Suprapubic skin (tissue), 4 donors: ENCODE data around the gene TRAF3. TPM values are rescaled to one million over a fixed set of nuclear protein-coding genes. Genes with fewer than 3 reads are reported as not detected.

Experiments used
- DNase-seq, 2 donors: peaks; one replicate each; pipeline ENCODE4 v3.0.0-alpha.2; 2019; ENCODE audit warnings: low spot score in 2 of 2
- H3K27ac ChIP-seq: fragments of 200-600 bp; sonication (generic); one replicate; pipeline ENCODE4 v1.5.1; 2019
- H3K27me3 ChIP-seq: fragments of 200-600 bp; sonication (generic); one replicate; pipeline ENCODE4 v1.5.1; 2019
- H3K36me3 ChIP-seq: fragments of 200-600 bp; sonication (generic); one replicate; pipeline ENCODE4 v1.5.1; 2019
- H3K4me1 ChIP-seq: fragments of 200-600 bp; sonication (generic); one replicate; pipeline ENCODE4 v1.5.1; 2019
- H3K4me3 ChIP-seq: fragments of 200-600 bp; sonication (generic); one replicate; pipeline ENCODE4 v1.5.1; 2019; ENCODE audit warnings: mild to moderate bottlenecking
- H3K9me3 ChIP-seq: fragments of 200-600 bp; sonication (generic); one replicate; pipeline ENCODE4 v1.5.1; 2019
- EP300 ChIP-seq: sonication (generic); formaldehyde crosslinking; IDR thresholded peaks from one replicate; pipeline ENCODE4 v1.6.1; 2017; ENCODE audit warnings: antibody characterized with exemption
- POLR2A ChIP-seq, 2 donors: fragments of 450-650 bp; IDR thresholded peaks; one replicate each; pipeline ENCODE4 v1.6.1; 2017; ENCODE audit warnings: antibody characterized with exemption in 2 of 2, mild to moderate bottlenecking in 2 of 2, moderate library complexity in 2 of 2
- POLR2AphosphoS5 ChIP-seq, 3 donors: sonication (generic); formaldehyde crosslinking; IDR thresholded peaks; one replicate each; pipeline ENCODE4 v1.6.1; 2017; ENCODE audit warnings: antibody characterized with exemption in 3 of 3
- WGBS: methylation state at CpG from one replicate; pipeline ENCODE4 v1.1.5; 2018; 5-methylcytosine and 5-hydroxymethylcytosine counted together
- total RNA-seq, 4 donors: library from RNA; depleted of rRNA; stranded (reverse); fragments of >200 nt; gene quantifications; one replicate each; pipeline ENCODE4 v1.1.0, GENCODE V29; 2016
- TF ChIP-seq, protein P1 (sequence below), 2 donors: fragments of 200-600 bp in 1 of 2; fragments of 450-650 bp in 1 of 2; sonication (generic) in 1 of 2; IDR thresholded peaks; one replicate each; pipeline ENCODE4 v1.5.1; 2016 to 2019; ENCODE audit warnings: antibody characterized with exemption in 2 of 2, mild to moderate bottlenecking in 1 of 2, moderate library complexity in 1 of 2

Gene TRAF3
- total RNA-seq, 4 donors from 2014 or later: 8.7 to 22.8 (median 14.2) TPM

DNA sequence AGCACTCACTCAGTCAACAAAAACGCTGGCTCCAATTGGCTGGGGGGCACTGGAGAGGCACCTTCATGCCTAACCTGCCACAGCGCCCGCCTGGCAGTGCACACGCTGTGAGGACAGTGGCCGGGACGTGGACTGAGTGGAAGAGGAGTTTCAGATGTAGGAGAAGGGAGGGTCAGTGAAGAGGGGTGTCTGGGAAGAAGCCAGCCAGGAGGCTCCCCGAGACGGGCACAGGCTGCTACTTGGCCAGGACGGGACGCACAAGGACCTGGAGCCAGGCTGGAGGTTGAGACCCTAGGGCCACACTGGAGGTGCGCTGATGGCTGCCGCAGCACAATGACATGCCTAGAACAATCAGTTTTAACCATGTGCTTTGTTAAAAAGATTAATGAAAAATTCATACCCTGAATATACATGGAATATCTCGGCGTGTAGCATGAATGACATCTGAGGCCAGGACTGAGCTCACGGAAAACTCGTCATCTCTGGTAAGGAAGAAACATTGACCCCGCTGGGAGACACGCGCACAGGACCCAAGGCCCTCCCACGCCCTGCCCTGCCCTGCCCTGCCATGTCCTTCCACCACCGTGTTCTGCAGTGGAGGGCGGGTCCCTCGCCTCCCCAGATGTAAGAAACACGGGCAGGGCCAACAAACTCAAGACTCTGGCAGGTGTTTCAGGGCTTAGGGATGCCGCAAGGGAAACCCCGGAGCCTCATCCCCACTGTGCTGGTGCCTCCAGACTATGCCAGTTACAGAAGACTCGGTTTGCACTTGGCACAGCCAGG lies 170.3 kb downstream of the TRAF3 start:
- H3K36me3 ChIP-seq: peaks cover 94% of the 10 kb centered on the region
- WGBS: 90% methylated on average over 23 of the region's 27 CpGs
- TF ChIP-seq POLR2AphosphoS5 (IDR thresholded peaks at IDR 0.05) (no peak), EP300 (no peak), POLR2A (IDR thresholded peaks at IDR 0.05) (no peak)
- TF ChIP-seq, protein P1, sequence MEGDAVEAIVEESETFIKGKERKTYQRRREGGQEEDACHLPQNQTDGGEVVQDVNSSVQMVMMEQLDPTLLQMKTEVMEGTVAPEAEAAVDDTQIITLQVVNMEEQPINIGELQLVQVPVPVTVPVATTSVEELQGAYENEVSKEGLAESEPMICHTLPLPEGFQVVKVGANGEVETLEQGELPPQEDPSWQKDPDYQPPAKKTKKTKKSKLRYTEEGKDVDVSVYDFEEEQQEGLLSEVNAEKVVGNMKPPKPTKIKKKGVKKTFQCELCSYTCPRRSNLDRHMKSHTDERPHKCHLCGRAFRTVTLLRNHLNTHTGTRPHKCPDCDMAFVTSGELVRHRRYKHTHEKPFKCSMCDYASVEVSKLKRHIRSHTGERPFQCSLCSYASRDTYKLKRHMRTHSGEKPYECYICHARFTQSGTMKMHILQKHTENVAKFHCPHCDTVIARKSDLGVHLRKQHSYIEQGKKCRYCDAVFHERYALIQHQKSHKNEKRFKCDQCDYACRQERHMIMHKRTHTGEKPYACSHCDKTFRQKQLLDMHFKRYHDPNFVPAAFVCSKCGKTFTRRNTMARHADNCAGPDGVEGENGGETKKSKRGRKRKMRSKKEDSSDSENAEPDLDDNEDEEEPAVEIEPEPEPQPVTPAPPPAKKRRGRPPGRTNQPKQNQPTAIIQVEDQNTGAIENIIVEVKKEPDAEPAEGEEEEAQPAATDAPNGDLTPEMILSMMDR (IDR thresholded peaks at IDR 0.05): no peak
- peak in 1 of 2 donors; percentile 46 for DNase-seq
- H3K4me3 ChIP-seq: no peak overlapping the region
- H3K27ac ChIP-seq: no peak overlapping the region
- H3K9me3 ChIP-seq: no peaks in the 10 kb centered on the region
- no peaks in the 10 kb centered on the region for H3K4me1 ChIP-seq
- no peaks in the 10 kb centered on the region for H3K27me3 ChIP-seq

DNA sequence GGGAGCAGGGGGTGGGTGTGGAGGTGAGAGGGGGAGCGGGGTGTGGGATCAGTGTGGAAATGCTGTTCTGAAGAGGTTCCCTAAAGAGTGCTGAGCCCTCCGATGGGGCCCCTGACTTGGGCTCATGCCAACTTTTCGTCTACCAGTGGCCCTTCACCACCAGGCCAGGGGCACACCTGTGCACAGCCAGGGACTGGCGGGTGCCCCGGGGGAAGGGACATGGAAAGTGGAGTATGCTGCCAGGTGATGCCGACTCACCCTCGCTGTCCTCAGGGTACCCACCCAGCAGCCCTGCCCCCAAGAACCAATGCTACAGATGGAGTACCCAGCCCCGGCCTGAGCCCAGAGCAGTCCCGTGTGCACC lies 171.4 kb downstream of the TRAF3 start:
- whole genome bisulfite sequencing: 66% methylated on average over 7 of the region's 9 CpGs
- peaks cover 94% of the 10 kb centered on the region for H3K36me3 ChIP-seq
- peak in 1 of 2 donors; percentile 55 for DNase-seq
- no peak overlapping the region for H3K27ac ChIP-seq
- TF ChIP-seq POLR2AphosphoS5 (IDR thresholded peaks at IDR 0.05): no peak
- no peak for TF ChIP-seq EP300
- TF ChIP-seq POLR2A (IDR thresholded peaks at IDR 0.05): no peak
- TF ChIP-seq, protein P1 (IDR thresholded peaks at IDR 0.05): no peak
- H3K4me1 ChIP-seq: no peaks in the 10 kb centered on the region
- no peaks in the 10 kb centered on the region for H3K9me3 ChIP-seq
- H3K27me3 ChIP-seq: no peaks in the 10 kb centered on the region
- no peak overlapping the region for H3K4me3 ChIP-seq

DNA sequence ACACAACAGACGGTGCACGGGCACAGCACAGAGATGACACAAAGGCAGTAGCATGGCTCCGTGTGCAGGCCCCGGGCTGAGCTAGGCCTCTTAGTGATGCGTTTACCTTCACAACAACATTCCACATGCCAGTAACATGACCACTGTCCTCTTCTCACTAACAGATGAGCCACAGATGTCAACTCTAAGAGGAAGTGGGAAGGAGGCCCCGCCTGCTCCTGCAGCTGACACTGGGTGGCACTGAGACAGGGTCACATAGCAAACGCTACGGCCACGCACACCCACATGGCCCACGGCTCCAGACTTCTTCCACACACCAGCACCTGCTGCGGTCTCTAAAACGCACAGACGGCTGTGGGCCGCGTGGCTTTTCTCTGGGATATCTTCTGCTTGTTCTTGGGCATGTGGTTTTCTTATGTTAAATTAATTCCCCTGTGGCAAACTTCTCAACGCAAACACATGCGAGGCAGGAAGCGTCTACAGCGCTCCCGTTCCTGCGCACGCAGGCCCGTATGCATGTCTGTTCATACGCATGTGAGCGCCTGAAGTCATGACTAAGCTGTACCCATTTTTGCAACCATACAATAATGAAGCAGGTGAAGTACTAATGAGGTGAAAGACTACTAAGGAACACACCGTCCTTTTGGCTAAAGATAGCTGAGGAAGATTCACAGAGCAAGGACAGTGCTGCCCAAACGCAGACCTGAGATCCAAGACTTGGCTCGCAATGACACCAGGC lies 172.0 kb downstream of the TRAF3 start:
- no peaks in the 10 kb centered on the region for H3K27me3 ChIP-seq
- peak in 1 of 2 donors; percentile 50 for DNase-seq
- H3K36me3 ChIP-seq: peaks cover 94% of the 10 kb centered on the region
- 80% methylated on average over 27 of the region's 28 CpGs for WGBS
- H3K27ac ChIP-seq: no peak overlapping the region
- H3K4me1 ChIP-seq: no peaks in the 10 kb centered on the region
- no peaks in the 10 kb centered on the region for H3K9me3 ChIP-seq
- TF ChIP-seq POLR2AphosphoS5 (IDR thresholded peaks at IDR 0.05) (no peak), EP300 (no peak), POLR2A (IDR thresholded peaks at IDR 0.05) (no peak)
- TF ChIP-seq, protein P1 (IDR thresholded peaks at IDR 0.05): no peak
- H3K4me3 ChIP-seq: no peak overlapping the region

- Histone ChIP-seq H3K4me3 (no peak overlapping the region), H3K4me1 (no peaks in the 10 kb centered on the region), H3K9me3 (no peaks in the 10 kb centered on the region), H3K36me3 (peaks cover 94% of the 10 kb centered on the region), H3K27ac (no peak overlapping the region), H3K27me3 (no peaks in the 10 kb centered on the region)
- peak in 1 of 2 donors; percentile 55 for DNase-seq
- TF ChIP-seq EP300 (no peak), POLR2AphosphoS5 (IDR thresholded peaks at IDR 0.05) (no peak), POLR2A (IDR thresholded peaks at IDR 0.05) (no peak)
- TF ChIP-seq, protein P1 (IDR thresholded peaks at IDR 0.05): no peak
- WGBS: 67% methylated on average over 9 of the region's 23 CpGs
Measured at GRCh38 chr14:102949801-102950451, 172.7 kb downstream of the TRAF3 start.

GRCh38 chr14:102951034-102951433 lies 173.8 kb downstream of the TRAF3 start:
- H3K4me3 ChIP-seq: no peak overlapping the region
- no peaks in the 10 kb centered on the region for H3K27me3 ChIP-seq
- H3K27ac ChIP-seq: no peak overlapping the region
- peak in 1 of 2 donors; percentile 44 for DNase-seq
- peaks cover 88% of the 10 kb centered on the region for H3K36me3 ChIP-seq
- H3K4me1 ChIP-seq: no peaks in the 10 kb centered on the region
- TF ChIP-seq POLR2A (IDR thresholded peaks at IDR 0.05) (no peak), POLR2AphosphoS5 (IDR thresholded peaks at IDR 0.05) (no peak)
- WGBS: 90% methylated on average over 10 of the region's 10 CpGs
- H3K9me3 ChIP-seq: no peaks in the 10 kb centered on the region
